HCT116 (cell line): Measurements from ENCODE around the gene TUT1.

Source experiments
- CBX3 ChIP-seq: IDR thresholded peaks from 2 replicates; pipeline ENCODE4 v1.6.1; 2012; ENCODE audit warnings: low read depth
- POLR2A ChIP-seq: IDR thresholded peaks from 2 replicates; pipeline ENCODE4 v1.7.0; 2011; ENCODE audit warnings: borderline replicate concordance; ENCODE audit not compliant: insufficient read depth, insufficient read length; ENCODE audit errors: extremely low read depth
- RAD21 ChIP-seq: IDR thresholded peaks from 2 replicates; pipeline ENCODE4 v1.6.1; 2012; ENCODE audit warnings: low read depth, mild to moderate bottlenecking
- SIN3A ChIP-seq: IDR thresholded peaks from 2 replicates; pipeline ENCODE4 v1.6.1; 2012; ENCODE audit warnings: low read depth
- SP1 ChIP-seq: IDR thresholded peaks from 2 replicates; pipeline ENCODE4 v1.6.1; 2012; ENCODE audit warnings: low read depth
- TF ChIP-seq, protein P1 (sequence below), 3 experiments: fragments of 200-600 bp in 1 of 3; sonication (generic) in 1 of 3; IDR thresholded peaks in 2 of 3; conservative IDR thresholded peaks in 1 of 3; 2 replicates each; pipeline ENCODE4 v1.5.1; 2012 to 2017; ENCODE audit warnings: low read depth in 2 of 3, low read length in 2 of 3, antibody characterized with exemption in 1 of 3, borderline replicate concordance in 1 of 3, control low read depth in 1 of 3, mild to moderate bottlenecking in 1 of 3, mixed read lengths in 1 of 3, mixed run types in 1 of 3, moderate library complexity in 1 of 3; ENCODE audit not compliant: insufficient read depth in 1 of 3
- TF ChIP-seq, protein P2 (sequence below): IDR thresholded peaks from 2 replicates; pipeline ENCODE4 v1.6.1; 2012
- TF ChIP-seq, protein P3 (sequence below): IDR thresholded peaks from 2 replicates; pipeline ENCODE4 v1.6.1; 2011; ENCODE audit warnings: mild to moderate bottlenecking, low read length, moderate library complexity; ENCODE audit not compliant: insufficient replicate concordance; ENCODE audit errors: extremely low read depth

DNA sequence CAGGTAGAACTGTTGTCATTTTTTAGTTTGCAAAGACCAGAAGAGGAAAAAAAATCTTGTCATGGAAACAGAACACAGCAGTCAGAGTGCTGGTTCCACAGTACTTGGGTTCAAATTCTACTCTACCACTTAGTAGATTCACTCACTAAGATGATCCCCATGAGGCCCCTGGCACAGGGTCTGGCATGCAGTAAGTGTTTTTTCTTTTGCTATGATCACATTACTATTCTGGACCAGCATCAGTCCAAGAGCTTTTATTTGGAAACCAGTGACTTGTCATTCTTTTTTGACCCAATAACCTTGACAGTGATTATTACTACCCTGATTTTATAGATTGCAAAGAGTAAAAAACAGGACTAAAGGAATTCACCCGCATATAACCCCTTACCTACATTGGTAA is 21.7 kb downstream of the TUT1 start:
- TF ChIP-seq, protein P1, sequence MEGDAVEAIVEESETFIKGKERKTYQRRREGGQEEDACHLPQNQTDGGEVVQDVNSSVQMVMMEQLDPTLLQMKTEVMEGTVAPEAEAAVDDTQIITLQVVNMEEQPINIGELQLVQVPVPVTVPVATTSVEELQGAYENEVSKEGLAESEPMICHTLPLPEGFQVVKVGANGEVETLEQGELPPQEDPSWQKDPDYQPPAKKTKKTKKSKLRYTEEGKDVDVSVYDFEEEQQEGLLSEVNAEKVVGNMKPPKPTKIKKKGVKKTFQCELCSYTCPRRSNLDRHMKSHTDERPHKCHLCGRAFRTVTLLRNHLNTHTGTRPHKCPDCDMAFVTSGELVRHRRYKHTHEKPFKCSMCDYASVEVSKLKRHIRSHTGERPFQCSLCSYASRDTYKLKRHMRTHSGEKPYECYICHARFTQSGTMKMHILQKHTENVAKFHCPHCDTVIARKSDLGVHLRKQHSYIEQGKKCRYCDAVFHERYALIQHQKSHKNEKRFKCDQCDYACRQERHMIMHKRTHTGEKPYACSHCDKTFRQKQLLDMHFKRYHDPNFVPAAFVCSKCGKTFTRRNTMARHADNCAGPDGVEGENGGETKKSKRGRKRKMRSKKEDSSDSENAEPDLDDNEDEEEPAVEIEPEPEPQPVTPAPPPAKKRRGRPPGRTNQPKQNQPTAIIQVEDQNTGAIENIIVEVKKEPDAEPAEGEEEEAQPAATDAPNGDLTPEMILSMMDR (IDR thresholded peaks at IDR 0.05 in 2 of 3, conservative IDR thresholded peaks at IDR 0.05 in 1 of 3; ENCODE audit: borderline replicate concordance in 1 of 3, insufficient read depth in 1 of 3, low read depth in 2 of 3, low read length in 2 of 3), result no peak
- TF ChIP-seq POLR2A (no peak), SIN3A (no peak), SP1 (no peak), RAD21 (no peak), CBX3 (no peak)
- TF ChIP-seq, protein P2, sequence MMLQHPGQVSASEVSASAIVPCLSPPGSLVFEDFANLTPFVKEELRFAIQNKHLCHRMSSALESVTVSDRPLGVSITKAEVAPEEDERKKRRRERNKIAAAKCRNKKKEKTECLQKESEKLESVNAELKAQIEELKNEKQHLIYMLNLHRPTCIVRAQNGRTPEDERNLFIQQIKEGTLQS, result no peak
- TF ChIP-seq, protein P3, sequence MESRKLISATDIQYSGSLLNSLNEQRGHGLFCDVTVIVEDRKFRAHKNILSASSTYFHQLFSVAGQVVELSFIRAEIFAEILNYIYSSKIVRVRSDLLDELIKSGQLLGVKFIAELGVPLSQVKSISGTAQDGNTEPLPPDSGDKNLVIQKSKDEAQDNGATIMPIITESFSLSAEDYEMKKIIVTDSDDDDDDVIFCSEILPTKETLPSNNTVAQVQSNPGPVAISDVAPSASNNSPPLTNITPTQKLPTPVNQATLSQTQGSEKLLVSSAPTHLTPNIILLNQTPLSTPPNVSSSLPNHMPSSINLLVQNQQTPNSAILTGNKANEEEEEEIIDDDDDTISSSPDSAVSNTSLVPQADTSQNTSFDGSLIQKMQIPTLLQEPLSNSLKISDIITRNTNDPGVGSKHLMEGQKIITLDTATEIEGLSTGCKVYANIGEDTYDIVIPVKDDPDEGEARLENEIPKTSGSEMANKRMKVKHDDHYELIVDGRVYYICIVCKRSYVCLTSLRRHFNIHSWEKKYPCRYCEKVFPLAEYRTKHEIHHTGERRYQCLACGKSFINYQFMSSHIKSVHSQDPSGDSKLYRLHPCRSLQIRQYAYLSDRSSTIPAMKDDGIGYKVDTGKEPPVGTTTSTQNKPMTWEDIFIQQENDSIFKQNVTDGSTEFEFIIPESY, result no peak
